RPMI7951 (cell line): Measurements from ENCODE around the gene STIM1. TPM values are rescaled to one million over a fixed set of nuclear protein-coding genes. Genes with fewer than 3 reads are reported as not detected.
A peak's percentile ranks its signal among the peaks of the same experiment; 100 is the strongest.
"Not testable (repeated sequence)": the region's sequence is repeated elsewhere in the genome, so short reads cannot be mapped to it uniquely, and the experiment has no call there.

Experiments
- DNase-seq: peaks from one replicate; pipeline ENCODE4 v3.0.0-alpha.2; 2012; ENCODE audit warnings: low read depth
- total RNA-seq: library from RNA; depleted of rRNA; stranded (reverse); fragments of >200 nt; shearing (Covaris generic); gene quantifications from 2 replicates; pipeline ENCODE4 v1.2.3, GENCODE V29; 2014

STIM1 gene
- total RNA-seq, 1 experiment from 2014 or later = 13.8 TPM

GRCh38 chr11:3885855-3886254 lies 30.4 kb downstream of the STIM1 start:
- DNase-seq = peak; percentile 42

- DNase-seq = no peak
Observed at GRCh38 chr11:3886985-3887384, 31.5 kb downstream of the STIM1 start.

- DNase-seq = no peak
Observed at GRCh38 chr11:3888876-3889275, 33.4 kb downstream of the STIM1 start.

GRCh38 chr11:3890014-3890413 lies 34.5 kb downstream of the STIM1 start:
- DNase-seq = no peak

GRCh38 chr11:3890806-3891205 lies 35.3 kb downstream of the STIM1 start:
- no peak for DNase-seq

- DNase-seq = no peak
Observed at GRCh38 chr11:3891751-3892150, 36.3 kb downstream of the STIM1 start.

- DNase-seq = no peak
Observed at GRCh38 chr11:3892156-3892555, 36.7 kb downstream of the STIM1 start.

GRCh38 chr11:3893311-3893710 lies 37.8 kb downstream of the STIM1 start:
- no peak for DNase-seq

DNA sequence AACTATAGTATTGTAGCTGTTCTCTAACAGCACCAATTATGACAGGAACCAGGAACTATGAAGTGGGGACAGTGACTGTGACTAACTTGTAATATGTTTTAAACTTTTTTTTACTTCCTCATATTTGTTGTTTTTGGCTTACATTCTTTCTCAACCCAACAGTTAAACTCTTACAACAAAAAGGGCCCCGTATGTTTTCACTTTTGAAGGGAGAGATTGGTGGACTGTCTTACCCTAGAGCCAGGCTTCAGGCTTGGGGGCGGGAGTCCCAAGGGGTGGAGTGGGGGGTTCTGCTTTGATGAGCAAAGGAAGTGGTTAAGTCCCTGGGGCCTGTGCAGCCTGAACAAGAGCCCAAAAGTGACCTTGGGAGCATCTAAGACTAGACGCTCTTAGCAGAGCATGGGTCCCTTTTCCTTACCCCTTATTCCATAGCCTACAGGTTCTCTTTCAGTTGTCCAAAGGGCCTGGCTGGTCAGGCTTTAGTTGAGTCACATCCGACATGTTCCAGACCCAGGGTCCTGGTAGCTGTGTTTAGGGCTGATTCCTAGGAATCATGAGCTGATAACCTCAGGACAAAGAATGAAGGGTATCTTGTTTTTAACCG lies 38.8 kb downstream of the STIM1 start:
- peak; percentile 50 for DNase-seq

DNA sequence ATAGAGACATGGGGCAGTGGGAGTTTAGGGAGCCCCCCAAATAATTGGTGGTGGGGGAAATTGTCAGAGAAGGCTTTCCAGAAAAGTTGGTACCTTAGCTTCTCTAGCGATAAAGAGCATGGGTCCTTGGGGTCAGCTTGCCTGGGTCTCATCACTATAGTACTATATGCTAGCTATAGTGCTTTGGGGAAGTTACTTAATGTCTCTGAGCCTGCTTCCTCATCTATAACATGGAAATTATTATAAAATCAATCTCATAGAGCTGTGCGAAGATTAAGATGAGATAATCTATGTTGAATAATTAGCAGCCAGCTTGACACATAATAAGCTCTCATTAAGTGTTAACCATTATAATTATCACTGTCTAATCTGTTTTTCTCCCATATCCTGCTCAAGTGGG lies 41.2 kb downstream of the STIM1 start:
- no peak for DNase-seq

DNA sequence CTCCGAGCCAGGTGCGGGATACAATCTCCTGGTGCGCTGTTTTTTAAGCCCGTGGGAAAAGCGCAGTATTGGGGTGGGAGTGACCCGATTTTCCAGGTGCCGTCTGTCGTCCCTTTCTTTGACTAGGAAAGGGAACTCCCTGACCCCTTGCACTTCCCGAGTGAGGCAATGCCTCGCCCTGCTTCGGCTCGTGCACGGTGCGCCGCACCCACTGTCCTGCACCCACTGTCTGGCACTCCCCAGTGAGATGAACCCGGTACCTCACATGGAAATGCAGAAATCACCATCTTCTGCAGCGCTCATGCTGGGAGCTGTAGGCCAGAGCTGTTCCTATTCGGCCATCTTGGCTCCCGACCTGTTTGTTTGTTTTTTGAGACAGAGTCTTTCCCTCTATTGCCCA lies 44.8 kb downstream of the STIM1 start:
- not testable (repeated sequence) for DNase-seq

DNA sequence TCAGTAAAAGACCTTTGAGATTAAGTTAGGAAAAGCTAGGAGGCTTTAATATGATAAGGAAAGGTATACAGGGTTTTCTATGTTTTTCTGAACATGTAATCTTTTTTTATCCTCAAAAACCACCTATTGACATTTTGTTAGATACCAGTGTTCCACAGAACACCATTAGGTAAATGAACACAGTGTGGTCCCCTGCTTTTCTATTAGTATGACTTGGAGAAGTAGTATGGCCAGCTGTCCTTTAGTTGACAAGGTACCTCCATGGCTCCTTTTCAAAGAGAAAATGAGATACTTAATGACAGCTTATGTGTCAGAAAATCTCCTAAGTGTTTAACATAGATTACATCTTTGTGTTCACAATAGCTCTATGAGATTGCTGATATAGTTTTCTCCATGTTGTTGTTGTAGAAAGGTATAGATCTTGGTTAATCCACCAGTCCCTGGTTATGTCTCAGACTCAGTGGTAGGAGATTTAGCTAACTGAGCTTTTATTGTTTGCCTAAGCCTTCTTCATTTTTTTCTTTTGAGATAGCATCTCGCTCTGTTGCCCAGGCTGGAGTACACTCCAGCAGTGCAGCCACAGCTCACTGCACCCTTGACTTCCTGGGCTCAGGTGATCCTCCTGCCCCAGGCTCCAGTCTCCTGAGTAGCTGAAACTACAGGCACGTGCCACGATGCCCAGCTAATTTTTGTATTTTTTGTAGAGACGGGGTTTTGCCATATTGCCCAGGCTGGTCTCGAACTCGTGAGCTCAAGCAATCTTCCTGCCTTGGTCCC lies 46.0 kb downstream of the STIM1 start:
- no peak for DNase-seq

GRCh38 chr11:3902441-3902840 lies 47.0 kb downstream of the STIM1 start:
- DNase-seq = no peak

- no peak for DNase-seq
Observed at GRCh38 chr11:3903207-3903896, 47.9 kb downstream of the STIM1 start.

DNA sequence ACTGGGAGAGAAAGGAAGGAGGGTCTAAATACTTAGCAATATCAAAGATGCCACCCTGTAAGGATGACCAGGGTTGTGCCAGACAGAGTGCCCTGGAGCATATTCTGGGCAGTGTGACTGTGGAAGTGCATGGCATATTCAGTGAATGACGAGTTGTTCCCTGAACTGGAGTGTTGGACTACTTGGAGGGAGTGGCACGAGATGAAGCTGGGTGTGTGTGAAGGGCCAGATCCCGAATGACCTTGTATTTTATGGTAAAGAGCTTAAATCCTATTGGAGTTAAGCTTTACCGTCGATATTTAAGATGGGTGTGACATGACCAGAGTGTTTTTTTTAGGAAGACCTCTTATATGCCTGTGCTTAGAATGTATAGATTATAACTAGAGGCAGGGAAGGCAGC lies 48.8 kb downstream of the STIM1 start:
- peak; percentile 58 for DNase-seq

DNA sequence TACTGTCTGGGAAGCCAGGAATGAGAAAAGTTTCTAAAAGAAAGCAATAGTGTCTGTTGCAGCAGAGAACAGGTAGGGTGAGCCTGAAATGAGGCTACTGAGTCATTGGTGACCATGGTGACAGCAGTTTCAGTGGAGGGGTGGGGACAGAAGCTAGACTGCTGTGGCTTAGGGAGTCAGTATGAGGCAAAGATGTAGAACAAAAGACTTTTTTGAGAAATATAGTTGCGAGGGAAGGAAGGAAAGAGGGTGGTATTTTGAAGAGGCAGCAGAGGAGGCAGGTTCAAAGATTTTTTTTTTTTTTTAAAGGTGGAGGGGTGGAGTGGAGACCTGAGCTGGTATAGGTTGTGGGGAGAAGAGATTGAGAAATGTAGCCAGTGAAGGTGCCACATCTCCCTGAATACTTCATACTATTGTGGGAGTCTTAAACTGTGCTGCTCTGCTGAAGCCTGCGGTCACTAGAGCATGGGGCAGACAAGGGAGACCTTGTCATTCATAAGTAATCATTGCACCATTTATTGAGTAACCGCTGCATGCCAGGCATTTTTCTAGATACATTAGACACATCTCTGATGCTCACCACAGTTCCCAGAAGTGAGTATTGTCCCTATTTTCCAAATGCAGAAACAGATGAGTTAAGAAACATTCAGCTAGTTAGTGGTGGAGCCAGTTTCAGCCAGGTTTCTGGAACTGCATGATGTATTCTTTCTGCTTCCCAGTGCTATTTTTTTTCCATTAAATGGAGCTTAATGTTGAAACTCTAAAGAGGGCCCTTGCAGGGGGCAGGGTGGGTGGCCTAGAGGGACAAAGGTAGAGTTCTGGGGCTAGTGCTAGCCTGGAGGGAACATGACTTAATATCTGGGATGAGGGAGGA lies 49.9 kb downstream of the STIM1 start:
- DNase-seq = peak; percentile 85

DNA sequence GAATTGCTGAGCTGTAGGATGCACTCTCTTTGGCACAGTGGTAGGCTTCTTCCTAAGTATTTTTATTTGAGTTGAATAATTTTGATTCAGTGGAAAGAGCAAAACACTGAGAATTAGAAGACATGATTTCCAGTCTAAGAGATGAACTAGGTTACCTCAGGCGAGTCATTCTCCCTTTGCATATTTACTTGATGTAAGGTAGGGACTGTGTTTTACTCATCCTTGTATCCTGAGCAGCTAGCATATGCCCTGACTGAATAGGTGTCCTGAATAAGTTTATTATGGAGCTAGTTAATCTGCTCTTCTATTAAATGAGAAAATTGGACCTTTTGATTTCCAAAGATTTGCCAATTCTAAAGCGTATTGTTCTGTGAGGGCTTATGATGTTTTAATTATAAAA lies 50.7 kb downstream of the STIM1 start:
- no peak for DNase-seq

DNA sequence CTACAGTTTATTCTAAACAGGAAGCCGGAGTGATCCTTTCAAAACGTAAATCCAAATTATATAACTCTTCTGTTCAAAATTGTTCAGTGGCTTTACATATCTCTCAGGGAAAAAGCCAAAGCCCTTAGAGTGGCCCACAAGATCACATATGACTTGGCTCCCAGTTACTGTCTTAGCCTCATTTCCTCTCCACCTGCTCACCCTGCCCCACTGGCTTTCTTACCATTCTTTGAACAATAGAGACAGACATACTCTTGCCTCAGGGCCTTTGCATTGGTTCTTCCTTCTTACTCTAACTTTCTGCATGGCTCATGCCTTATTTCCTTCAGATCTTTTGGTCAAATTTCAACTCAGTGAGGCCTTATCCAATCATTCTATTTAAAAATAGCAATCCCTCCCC lies 52.1 kb downstream of the STIM1 start:
- DNase-seq = peak; percentile 28

DNA sequence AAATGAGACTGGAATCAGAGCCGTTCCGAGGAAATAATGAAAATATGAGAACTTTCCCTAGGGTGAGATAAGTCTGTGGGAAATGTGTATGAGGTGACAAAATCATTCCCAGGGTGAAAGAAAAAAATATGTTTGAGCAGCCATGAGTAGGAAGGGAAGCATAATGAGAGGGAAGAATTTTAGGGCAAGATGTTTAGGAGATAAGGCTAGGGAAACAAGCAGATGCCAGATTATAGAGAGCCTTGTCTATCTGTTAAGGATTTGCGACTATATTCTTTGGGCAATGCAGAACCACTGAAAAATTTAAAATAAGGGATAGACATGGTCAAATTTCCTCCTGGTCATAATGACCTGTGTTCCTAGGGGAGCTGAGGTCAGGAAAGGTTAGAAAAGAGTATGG lies 54.4 kb downstream of the STIM1 start:
- no peak for DNase-seq

DNA sequence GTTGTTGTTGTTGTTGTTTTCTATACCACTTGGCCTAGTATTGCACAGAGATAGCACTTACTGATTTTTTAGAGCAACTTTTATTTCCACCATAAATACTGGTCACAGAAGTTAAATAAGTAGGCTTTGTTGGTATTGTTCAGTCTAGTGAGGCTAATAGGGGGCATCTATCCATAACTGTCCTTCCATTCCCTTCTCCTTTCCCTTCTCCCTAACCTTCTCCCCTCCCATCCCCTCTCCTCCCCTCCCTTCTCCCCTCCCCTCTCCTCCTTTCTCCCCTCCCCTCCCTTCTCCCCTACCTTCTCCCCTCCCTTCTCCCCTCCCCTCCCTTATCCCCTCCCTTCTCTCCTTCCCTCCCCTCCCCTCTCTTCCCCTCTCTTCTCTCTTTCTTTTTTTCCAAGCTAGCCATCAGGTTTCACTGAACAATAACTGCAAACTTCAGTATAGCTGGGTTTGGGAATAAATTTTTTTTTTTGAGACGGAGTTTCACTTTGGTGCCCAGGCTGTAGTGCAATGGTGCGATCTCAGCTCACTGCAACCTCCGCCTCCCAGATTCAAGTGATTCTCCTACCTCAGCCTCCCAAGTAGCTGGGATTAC lies 56.5 kb downstream of the STIM1 start:
- no peak for DNase-seq

DNA sequence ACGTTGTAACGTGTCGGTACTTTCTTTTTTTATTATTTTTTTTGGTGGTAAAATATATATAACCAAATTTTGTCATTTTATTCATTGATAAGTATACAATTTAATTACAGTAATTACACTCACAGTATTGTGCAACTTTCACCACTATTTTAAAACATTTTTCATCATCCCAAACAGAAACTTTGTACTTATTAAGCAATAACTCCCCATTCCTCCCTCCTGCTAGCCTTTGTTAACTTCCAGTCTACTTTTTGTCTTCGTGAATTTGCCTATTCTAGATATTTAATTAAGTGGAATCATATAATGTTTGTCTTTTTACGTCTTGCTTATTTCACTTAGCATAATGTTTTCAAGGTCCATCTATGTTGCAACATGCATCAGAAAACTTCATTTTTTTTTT lies 58.5 kb downstream of the STIM1 start:
- no peak for DNase-seq

GRCh38 chr11:3914805-3915204 lies 59.3 kb downstream of the STIM1 start:
- DNase-seq = peak; percentile 33
